ENCODE measurements around the gene CREBRF. TPM values are rescaled to one million over a fixed set of nuclear protein-coding genes. Genes with fewer than 3 reads are reported as not detected.

Gene CREBRF
- total and polyA plus RNA-seq, 9 of the 15 experiments (the other 6 are each of a cell fraction or from before 2014, with no cell fraction given) = 1.1 to 4.9 (median 2.9) TPM

- no peak for TF ChIP-seq RFX7 (CRISPR knock-in tag; IDR thresholded peaks at IDR 0.05)
- TF ChIP-seq HOXB6 (CRISPR knock-in tag; IDR thresholded peaks at IDR 0.05; ENCODE audit: borderline replicate concordance) = no peak
- TF ChIP-seq MEF2A (IDR thresholded peaks at IDR 0.05; ENCODE audit: control insufficient read depth, low read depth, low read length) = no peak
- TF ChIP-seq ELF2 (CRISPR knock-in tag; IDR thresholded peaks at IDR 0.05) = no peak
- TF ChIP-seq ZNF133 (CRISPR knock-in tag; IDR thresholded peaks at IDR 0.05) = no peak
- TF ChIP-seq REST (IDR thresholded peaks at IDR 0.05; ENCODE audit: borderline replicate concordance) = peak; percentile 63
- TF ChIP-seq REST (CRISPR knock-in tag; IDR thresholded peaks at IDR 0.05; ENCODE audit: low read depth) = 0 out of 2 replicates have a peak, but pooled peaks have one; percentile 43
- no peak for TF ChIP-seq MEF2D (tag; conservative IDR thresholded peaks at IDR 0.05; ENCODE audit: low read depth)
- TF ChIP-seq ZFP36 (IDR thresholded peaks at IDR 0.05; ENCODE audit: low read depth, low read length, partially characterized antibody) = no peak
- no peak for TF ChIP-seq MBD1 (CRISPR knock-in tag; IDR thresholded peaks at IDR 0.05)
- no peak for TF ChIP-seq BRF2 (IDR thresholded peaks at IDR 0.05; ENCODE audit: borderline replicate concordance, insufficient read depth, insufficient read length)
- no peak for TF ChIP-seq E4F1 (CRISPR knock-in tag; IDR thresholded peaks at IDR 0.05; ENCODE audit: borderline replicate concordance)
- TF ChIP-seq SRSF7 (optimal IDR thresholded peaks at IDR 0.05; ENCODE audit: low read depth, low read length) = no peak
Measured at GRCh38 chr5:173144200-173145176, 88.3 kb downstream of the CREBRF start, which contains the start of gene BNIP1 (continued).
